ENCODE data around the gene HIVEP1.

GRCh38 chr6:12000174-12000573 is 11.9 kb upstream of the HIVEP1 start:
- no peak for TF ChIP-seq POLR2A (IDR thresholded peaks at IDR 0.05)
- TF ChIP-seq, protein P1, sequence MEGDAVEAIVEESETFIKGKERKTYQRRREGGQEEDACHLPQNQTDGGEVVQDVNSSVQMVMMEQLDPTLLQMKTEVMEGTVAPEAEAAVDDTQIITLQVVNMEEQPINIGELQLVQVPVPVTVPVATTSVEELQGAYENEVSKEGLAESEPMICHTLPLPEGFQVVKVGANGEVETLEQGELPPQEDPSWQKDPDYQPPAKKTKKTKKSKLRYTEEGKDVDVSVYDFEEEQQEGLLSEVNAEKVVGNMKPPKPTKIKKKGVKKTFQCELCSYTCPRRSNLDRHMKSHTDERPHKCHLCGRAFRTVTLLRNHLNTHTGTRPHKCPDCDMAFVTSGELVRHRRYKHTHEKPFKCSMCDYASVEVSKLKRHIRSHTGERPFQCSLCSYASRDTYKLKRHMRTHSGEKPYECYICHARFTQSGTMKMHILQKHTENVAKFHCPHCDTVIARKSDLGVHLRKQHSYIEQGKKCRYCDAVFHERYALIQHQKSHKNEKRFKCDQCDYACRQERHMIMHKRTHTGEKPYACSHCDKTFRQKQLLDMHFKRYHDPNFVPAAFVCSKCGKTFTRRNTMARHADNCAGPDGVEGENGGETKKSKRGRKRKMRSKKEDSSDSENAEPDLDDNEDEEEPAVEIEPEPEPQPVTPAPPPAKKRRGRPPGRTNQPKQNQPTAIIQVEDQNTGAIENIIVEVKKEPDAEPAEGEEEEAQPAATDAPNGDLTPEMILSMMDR (IDR thresholded peaks at IDR 0.05) = no peak

All from right lobe of liver (tissue), 4 donors.